ENCODE data around the gene MMP13.
"Not testable (repeated sequence)": the region's sequence is repeated elsewhere in the genome, so short reads cannot be mapped to it uniquely, and the experiment has no call there.

The MMP13 gene

DNA sequence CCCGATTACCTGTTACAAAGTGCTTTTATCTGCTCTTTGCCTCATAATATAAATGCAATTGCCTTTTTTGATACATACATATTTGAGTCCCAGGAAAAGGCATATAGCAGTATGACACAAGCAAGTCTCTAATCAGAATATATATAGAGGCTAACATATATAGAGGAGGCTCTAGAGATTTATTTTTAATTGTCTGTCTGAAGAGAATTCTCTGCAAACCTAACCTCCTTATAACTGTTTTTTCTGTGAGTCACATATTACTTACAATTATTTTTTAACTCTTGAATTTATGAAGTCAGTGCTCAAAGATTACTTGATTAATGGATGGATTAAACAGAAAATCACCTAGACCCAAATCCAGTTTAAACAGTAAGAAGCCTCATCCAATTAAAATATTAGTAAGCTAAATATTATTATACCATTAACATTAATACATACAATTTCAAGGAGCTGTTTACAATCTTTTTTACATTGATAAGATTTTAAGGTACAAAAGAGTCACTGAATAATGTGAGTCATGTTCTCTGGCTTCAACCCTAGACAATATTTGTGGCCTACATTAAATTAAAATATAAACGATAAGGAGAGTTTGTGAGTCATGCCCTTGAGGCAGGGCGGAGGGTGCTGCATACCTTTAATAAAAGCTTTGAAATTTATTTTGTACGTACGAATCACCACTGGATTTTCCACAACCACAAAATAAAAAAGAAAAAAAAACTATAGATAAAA lies 19.2 kb upstream of the MMP13 start:
- ChIA-PET POLR2A (no interaction called here), CTCF (no interaction called here)
- TF ChIP-seq SP1 (IDR thresholded peaks at IDR 0.05) = no peak
- DNase-seq (ENCODE audit: extremely low spot score) = no peak

DNA sequence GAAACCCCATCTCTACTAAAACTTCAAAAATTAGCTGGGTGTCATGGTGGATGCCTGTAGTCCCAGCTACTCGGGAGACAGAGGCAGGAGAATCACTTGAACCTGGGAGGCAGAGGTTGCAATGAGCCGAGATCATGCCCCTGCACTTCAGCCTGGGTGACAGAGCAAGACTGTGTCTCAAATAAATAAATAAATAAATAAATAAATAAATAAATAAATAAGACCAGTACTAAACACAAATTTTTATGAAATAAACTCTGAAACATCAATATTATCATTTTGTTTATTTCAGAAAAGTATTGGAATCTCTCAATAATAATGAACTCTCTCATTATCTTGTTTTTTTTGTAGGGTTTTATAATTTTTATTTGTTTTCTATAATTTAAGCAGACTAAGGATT lies 18.2 kb upstream of the MMP13 start:
- POLR2A ChIA-PET; DNase-seq (ENCODE audit: extremely low spot score): not testable (repeated sequence)
- CTCF ChIA-PET = interaction anchor here (0.6 kb wide), 1 partner anchor 309 kb away, joined by 5 read pairs; no protein-coding TSS in a partner anchor

DNA sequence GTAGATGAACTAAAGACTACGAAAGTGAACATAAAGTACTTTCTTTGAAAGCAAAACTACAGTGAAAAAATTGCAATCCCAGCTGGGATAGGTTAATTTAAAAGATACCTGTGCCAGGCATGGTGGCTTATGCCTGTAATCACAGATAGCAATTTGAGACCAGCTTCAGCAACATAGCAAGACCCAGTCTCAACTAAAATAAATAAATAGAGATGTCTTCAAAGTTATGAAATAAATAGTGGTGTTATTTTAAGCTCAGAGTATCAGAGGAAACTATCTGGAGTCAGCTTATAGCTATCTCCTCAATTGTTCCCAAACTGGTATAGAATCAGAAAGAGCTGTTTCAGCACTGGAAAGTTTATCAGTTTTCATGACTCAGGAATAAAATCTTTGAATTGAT lies 17.3 kb upstream of the MMP13 start:
- TF ChIP-seq ZNF384 (IDR thresholded peaks at IDR 0.05) = no peak
- no peak for DNase-seq (ENCODE audit: extremely low spot score)
- ChIA-PET POLR2A (no interaction called here), CTCF (no interaction called here)

DNA sequence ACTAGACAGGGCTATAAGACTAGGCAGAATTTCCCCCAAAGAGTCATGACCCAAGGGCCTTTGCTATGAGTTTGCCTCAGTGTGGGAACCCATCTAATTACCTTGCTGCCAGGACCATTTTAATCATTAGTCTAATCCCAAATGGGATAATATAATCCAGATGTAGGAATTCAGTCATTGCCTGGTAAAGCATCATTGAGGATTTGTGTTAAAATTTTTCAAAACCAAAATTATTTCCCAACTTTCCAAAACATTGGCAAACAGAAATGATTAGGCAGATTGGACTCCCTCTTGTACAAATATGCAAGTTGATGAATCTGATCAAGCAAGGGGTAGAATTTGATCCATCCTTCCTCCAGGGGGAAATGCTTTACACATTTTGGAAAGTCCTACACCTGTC lies 16.2 kb upstream of the MMP13 start:
- CTCF ChIA-PET = no interaction called here
- no peak for DNase-seq (ENCODE audit: extremely low spot score)
- TF ChIP-seq, protein P1, sequence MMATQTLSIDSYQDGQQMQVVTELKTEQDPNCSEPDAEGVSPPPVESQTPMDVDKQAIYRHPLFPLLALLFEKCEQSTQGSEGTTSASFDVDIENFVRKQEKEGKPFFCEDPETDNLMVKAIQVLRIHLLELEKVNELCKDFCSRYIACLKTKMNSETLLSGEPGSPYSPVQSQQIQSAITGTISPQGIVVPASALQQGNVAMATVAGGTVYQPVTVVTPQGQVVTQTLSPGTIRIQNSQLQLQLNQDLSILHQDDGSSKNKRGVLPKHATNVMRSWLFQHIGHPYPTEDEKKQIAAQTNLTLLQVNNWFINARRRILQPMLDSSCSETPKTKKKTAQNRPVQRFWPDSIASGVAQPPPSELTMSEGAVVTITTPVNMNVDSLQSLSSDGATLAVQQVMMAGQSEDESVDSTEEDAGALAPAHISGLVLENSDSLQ (IDR thresholded peaks at IDR 0.05) = no peak
- TF ChIP-seq LEF1 (IDR thresholded peaks at IDR 0.05; ENCODE audit: borderline replicate concordance) = no peak
- TF ChIP-seq ARNT (IDR thresholded peaks at IDR 0.05) = no peak
- TF ChIP-seq NFRKB (IDR thresholded peaks at IDR 0.05) = no peak
- no peak for TF ChIP-seq L3MBTL2 (conservative IDR thresholded peaks at IDR 0.05)
- TF ChIP-seq BHLHE40 (IDR thresholded peaks at IDR 0.05; ENCODE audit: borderline replicate concordance) = no peak
- TF ChIP-seq FOXK2 (IDR thresholded peaks at IDR 0.05) = no peak
- TF ChIP-seq HDGF (IDR thresholded peaks at IDR 0.05; ENCODE audit: borderline replicate concordance) = no peak
- no peak for TF ChIP-seq SUZ12 (IDR thresholded peaks at IDR 0.05)
- TF ChIP-seq SP1 (IDR thresholded peaks at IDR 0.05) = no peak
- TF ChIP-seq CTBP1 (IDR thresholded peaks at IDR 0.05; ENCODE audit: borderline replicate concordance) = no peak
- TF ChIP-seq ZNF384 (IDR thresholded peaks at IDR 0.05) = no peak
- no peak for TF ChIP-seq FOXM1 (IDR thresholded peaks at IDR 0.05; ENCODE audit: borderline replicate concordance)
- no peak for TF ChIP-seq ELF4 (IDR thresholded peaks at IDR 0.05)
- no peak for TF ChIP-seq TARDBP (IDR thresholded peaks at IDR 0.05)
- no peak for TF ChIP-seq FOXA1 (IDR thresholded peaks at IDR 0.05)
- POLR2A ChIA-PET = no interaction called here

DNA sequence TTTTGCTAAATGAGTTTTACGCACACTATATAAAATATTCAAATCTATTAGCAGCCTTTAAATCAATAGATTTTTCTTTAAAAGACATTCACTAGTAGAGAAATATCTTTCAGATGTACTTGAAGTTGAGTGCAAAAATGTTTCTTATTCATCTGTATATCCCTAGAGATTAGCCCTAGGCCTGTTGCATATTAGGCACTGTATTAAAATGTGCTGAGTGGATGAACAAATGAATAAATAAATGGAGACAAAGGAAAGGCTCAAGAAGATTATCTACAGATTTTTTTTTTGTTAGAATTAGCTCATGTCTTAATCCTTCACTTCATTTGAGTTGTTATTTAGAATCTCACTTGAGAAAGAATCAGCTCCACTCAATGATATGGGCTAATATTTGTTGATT lies 12.0 kb upstream of the MMP13 start:
- DNase-seq (ENCODE audit: extremely low spot score) = no peak
- ChIA-PET POLR2A (no interaction called here), CTCF (no interaction called here)
- TF ChIP-seq HDGF (IDR thresholded peaks at IDR 0.05; ENCODE audit: borderline replicate concordance) (no peak), FOXK2 (IDR thresholded peaks at IDR 0.05) (no peak), ELF4 (IDR thresholded peaks at IDR 0.05) (no peak), NFRKB (IDR thresholded peaks at IDR 0.05) (no peak), ARNT (IDR thresholded peaks at IDR 0.05) (no peak), FOXA1 (IDR thresholded peaks at IDR 0.05) (no peak), L3MBTL2 (conservative IDR thresholded peaks at IDR 0.05) (no peak), ZNF384 (IDR thresholded peaks at IDR 0.05) (no peak), SUZ12 (IDR thresholded peaks at IDR 0.05) (no peak), LEF1 (IDR thresholded peaks at IDR 0.05; ENCODE audit: borderline replicate concordance) (no peak), FOXM1 (IDR thresholded peaks at IDR 0.05; ENCODE audit: borderline replicate concordance) (no peak), SP1 (IDR thresholded peaks at IDR 0.05) (no peak)

DNA sequence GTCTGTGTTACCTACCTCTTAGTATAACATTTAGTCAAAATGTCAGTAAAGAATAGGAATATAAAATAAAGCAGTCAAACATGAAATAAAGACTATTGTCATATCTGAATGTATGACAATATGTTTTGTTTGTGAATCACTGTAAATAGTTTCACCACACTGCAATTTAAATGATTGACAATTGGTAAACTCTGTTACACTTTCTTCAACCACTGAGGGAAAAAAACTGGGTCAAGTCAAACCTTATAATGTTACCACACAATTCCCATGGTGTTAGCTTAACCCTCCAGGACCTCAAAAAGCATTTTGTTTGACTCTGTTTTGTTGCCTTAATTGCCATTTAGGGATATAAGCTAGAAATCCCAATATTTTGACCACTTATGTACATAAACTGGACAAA lies 10.5 kb upstream of the MMP13 start:
- ChIA-PET POLR2A (no interaction called here), CTCF (no interaction called here)
- TF ChIP-seq SUZ12 (IDR thresholded peaks at IDR 0.05) = no peak
- no peak for TF ChIP-seq CTBP1 (IDR thresholded peaks at IDR 0.05; ENCODE audit: borderline replicate concordance)
- no peak for TF ChIP-seq ELF4 (IDR thresholded peaks at IDR 0.05)
- no peak for TF ChIP-seq ARNT (IDR thresholded peaks at IDR 0.05)
- TF ChIP-seq L3MBTL2 (conservative IDR thresholded peaks at IDR 0.05) = no peak
- TF ChIP-seq ZNF384 (IDR thresholded peaks at IDR 0.05) = no peak
- no peak for TF ChIP-seq LEF1 (IDR thresholded peaks at IDR 0.05; ENCODE audit: borderline replicate concordance)
- no peak for TF ChIP-seq SP1 (IDR thresholded peaks at IDR 0.05)
- TF ChIP-seq BHLHE40 (IDR thresholded peaks at IDR 0.05; ENCODE audit: borderline replicate concordance) = no peak
- TF ChIP-seq, protein P1 (IDR thresholded peaks at IDR 0.05) = no peak
- TF ChIP-seq FOXM1 (IDR thresholded peaks at IDR 0.05; ENCODE audit: borderline replicate concordance) = no peak
- TF ChIP-seq TARDBP (IDR thresholded peaks at IDR 0.05) = no peak
- TF ChIP-seq FOXA1 (IDR thresholded peaks at IDR 0.05) = no peak
- no peak for TF ChIP-seq NFRKB (IDR thresholded peaks at IDR 0.05)
- TF ChIP-seq HDGF (IDR thresholded peaks at IDR 0.05; ENCODE audit: borderline replicate concordance) = no peak
- TF ChIP-seq FOXK2 (IDR thresholded peaks at IDR 0.05) = no peak
- no peak for DNase-seq (ENCODE audit: extremely low spot score)

DNA sequence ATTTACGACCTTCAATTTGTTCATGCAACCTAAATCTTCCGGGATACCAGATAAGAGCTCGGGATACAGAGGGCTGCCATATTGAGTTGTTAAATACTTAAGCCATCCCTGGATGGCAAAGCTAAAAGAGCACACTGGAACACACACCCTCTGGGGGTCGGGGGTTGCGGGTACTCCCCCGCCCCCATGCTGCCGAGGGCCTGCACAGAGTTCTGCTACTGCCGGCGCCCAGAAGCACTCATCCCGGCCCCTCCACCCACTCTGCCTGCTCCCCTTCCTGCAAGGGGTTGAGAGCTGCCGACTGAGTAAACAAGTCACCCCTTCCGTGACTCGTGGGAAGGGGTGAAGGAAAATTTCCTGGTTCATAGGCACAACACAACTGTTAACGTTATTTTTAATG lies 9.3 kb upstream of the MMP13 start:
- ChIA-PET POLR2A (no interaction called here), CTCF (no interaction called here)
- TF ChIP-seq BHLHE40 (IDR thresholded peaks at IDR 0.05; ENCODE audit: borderline replicate concordance) (no peak), ELF4 (IDR thresholded peaks at IDR 0.05) (no peak), TARDBP (IDR thresholded peaks at IDR 0.05) (no peak), SUZ12 (IDR thresholded peaks at IDR 0.05) (no peak), SP1 (IDR thresholded peaks at IDR 0.05) (no peak), ARNT (IDR thresholded peaks at IDR 0.05) (no peak), CTBP1 (IDR thresholded peaks at IDR 0.05; ENCODE audit: borderline replicate concordance) (no peak), ZNF384 (IDR thresholded peaks at IDR 0.05) (no peak), FOXK2 (IDR thresholded peaks at IDR 0.05) (no peak)
- TF ChIP-seq, protein P1 (IDR thresholded peaks at IDR 0.05) = no peak
- DNase-seq (ENCODE audit: extremely low spot score) = no peak

All from HEK293T (cell line).